K562 (cell line): ENCODE results near the gene AFDN.

Source experiments
- CEBPB ChIP-seq: fragments of 450-650 bp; IDR thresholded peaks from 2 replicates; pipeline ENCODE4 v1.6.1; 2016; ENCODE audit warnings: missing genetic modification characterization, missing compliant biosample characterization
- CREB1 ChIP-seq, 2 experiments: sonication (generic) in 1 of 2; formaldehyde crosslinking in 1 of 2; IDR thresholded peaks; 2 replicates each; pipeline versions ENCODE4 v1.6.1 to v1.8.0; 2012 to 2022; ENCODE audit warnings: inconsistent platforms in 1 of 2, mild to moderate bottlenecking in 1 of 2, missing genetic modification reagents in 1 of 2, moderate library complexity in 1 of 2
- HDGF ChIP-seq: fragments of 450-650 bp; IDR thresholded peaks from 2 replicates; pipeline ENCODE4 v1.6.1; 2016
- RAD21 ChIP-seq, 2 experiments: fragments of 250-450 bp in 1 of 2; fragments of 450-650 bp in 1 of 2; sonication (Bioruptor Pico) in 1 of 2; formaldehyde crosslinking in 1 of 2; IDR thresholded peaks in 1 of 2; conservative IDR thresholded peaks in 1 of 2; 2 replicates each; pipeline versions ENCODE4 v1.4.0 to v1.8.0; 2020 to 2022; ENCODE audit warnings: mild to moderate bottlenecking in 2 of 2, moderate library complexity in 1 of 2
- RBFOX2 ChIP-seq: fragments of 200-400 bp; formaldehyde crosslinking; IDR thresholded peaks from 2 replicates; pipeline ENCODE4 v1.6.1; 2017; ENCODE audit warnings: low read depth, mild to moderate bottlenecking, low read length, moderate library complexity
- ZFP36 ChIP-seq: fragments of 150-350 bp; IDR thresholded peaks from 2 replicates; pipeline ENCODE4 v1.6.1; 2018; ENCODE audit warnings: low read length, low read depth; ENCODE audit not compliant: partially characterized antibody
- TF ChIP-seq, protein P1 (sequence below): fragments of 250-450 bp; sonication (Bioruptor Pico); IDR thresholded peaks from 2 replicates; pipeline ENCODE4 v1.4.0; 2020

DNA sequence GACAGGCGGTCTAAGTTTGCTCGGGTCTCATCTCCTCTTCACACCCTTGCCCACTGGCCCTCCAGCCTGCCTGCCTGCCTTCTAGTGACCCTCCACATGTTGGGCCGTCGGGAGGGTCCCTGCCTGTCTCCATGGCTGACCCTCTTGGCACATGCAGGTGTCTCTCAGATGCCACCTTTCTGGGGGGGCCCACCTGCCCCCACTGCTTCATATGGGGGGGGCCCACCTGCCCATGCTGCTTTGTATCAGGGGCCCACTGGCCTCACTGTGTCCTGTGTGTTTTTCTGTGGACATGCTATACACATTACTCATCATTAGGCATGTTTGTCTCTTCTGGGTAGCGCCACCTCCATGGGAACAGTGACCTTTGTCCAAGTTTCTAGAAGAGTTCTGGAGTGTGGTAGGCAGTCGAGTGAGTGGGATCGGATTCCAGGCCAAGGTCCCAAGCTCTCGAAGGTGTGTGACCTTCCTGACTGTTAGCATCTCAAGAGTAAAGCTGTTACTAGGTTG, 130.3 kb downstream of the AFDN start:
- TF ChIP-seq CEBPB (tag) = no peak
- no peak for TF ChIP-seq CREB1 (IDR thresholded peaks at IDR 0.05)
- TF ChIP-seq CREB1 (CRISPR knock-in tag; IDR thresholded peaks at IDR 0.05) = no peak
- no peak for TF ChIP-seq RBFOX2
- TF ChIP-seq, protein P1, sequence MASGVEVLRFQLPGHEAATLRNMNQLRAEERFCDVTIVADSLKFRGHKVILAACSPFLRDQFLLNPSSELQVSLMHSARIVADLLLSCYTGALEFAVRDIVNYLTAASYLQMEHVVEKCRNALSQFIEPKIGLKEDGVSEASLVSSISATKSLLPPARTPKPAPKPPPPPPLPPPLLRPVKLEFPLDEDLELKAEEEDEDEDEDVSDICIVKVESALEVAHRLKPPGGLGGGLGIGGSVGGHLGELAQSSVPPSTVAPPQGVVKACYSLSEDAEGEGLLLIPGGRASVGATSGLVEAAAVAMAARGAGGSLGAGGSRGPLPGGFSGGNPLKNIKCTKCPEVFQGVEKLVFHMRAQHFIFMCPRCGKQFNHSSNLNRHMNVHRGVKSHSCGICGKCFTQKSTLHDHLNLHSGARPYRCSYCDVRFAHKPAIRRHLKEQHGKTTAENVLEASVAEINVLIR (CRISPR knock-in tag) = no peak
- TF ChIP-seq ZFP36 = no peak
- no peak for TF ChIP-seq RAD21 (CRISPR knock-in tag; conservative IDR thresholded peaks at IDR 0.05 in 1 of 2, IDR thresholded peaks at IDR 0.05 in 1 of 2)
- TF ChIP-seq HDGF = no peak
